AG09309 (cell line): ENCODE data around the gene SETBP1.
A peak's percentile ranks its signal among the peaks of the same experiment; 100 is the strongest.

Source experiments
- DNase-seq: peaks from one replicate; pipeline ENCODE4 v3.0.0-alpha.2; 2010; ENCODE audit warnings: low read depth
- H3K4me3 ChIP-seq: 2 replicates; pipeline ENCODE4 v1.5.1; 2011; ENCODE audit warnings: mild to moderate bottlenecking, low read depth, low read length, moderate library complexity; ENCODE audit not compliant: control insufficient read depth
- CTCF ChIP-seq: IDR thresholded peaks from 2 replicates; pipeline ENCODE4 v1.5.1; 2011; ENCODE audit warnings: mild to moderate bottlenecking, low read depth, low read length, inconsistent platforms; ENCODE audit not compliant: insufficient read depth, control insufficient read depth; ENCODE audit errors: missing control alignments

Gene SETBP1

GRCh38 chr18:44709307-44710126, 28.8 kb downstream of the SETBP1 start:
- DNase-seq, result no peak
- TF ChIP-seq CTCF, result no peak
- no peak overlapping the region for H3K4me3 ChIP-seq

- TF ChIP-seq CTCF, result no peak
- DNase-seq, result no peak
- H3K4me3 ChIP-seq, result no peak overlapping the region
These were observed 30.2 kb downstream of the SETBP1 start for GRCh38 chr18:44710931-44711330.

- DNase-seq, result no peak
- TF ChIP-seq CTCF, result no peak
- no peak overlapping the region for H3K4me3 ChIP-seq
These were observed 31.3 kb downstream of the SETBP1 start for GRCh38 chr18:44712025-44712424.

GRCh38 chr18:44713435-44713834, 32.7 kb downstream of the SETBP1 start:
- TF ChIP-seq CTCF, result no peak
- no peak for DNase-seq

GRCh38 chr18:44714376-44714775, 33.7 kb downstream of the SETBP1 start:
- DNase-seq, result no peak
- TF ChIP-seq CTCF, result no peak

More at GRCh38 chr18:44713435-44713834, 32.7 kb downstream of the SETBP1 start:
- H3K4me3 ChIP-seq, result no peak overlapping the region

GRCh38 chr18:44715245-44715644, 34.6 kb downstream of the SETBP1 start:
- peak; percentile 94 for DNase-seq
- H3K4me3 ChIP-seq, result no peak overlapping the region
- TF ChIP-seq CTCF, result no peak

More at GRCh38 chr18:44714376-44714775, 33.7 kb downstream of the SETBP1 start:
- H3K4me3 ChIP-seq, result no peak overlapping the region
